Globus pallidus (tissue), 1 donor: ENCODE measurements around the gene MYZAP.
A peak's percentile ranks its signal among the peaks of the same experiment; 100 is the strongest.

Experiments
- DNase-seq: peaks from one replicate; pipeline ENCODE4 v3.0.0-alpha.2; 2015; ENCODE audit warnings: low spot score

Gene MYZAP

GRCh38 chr15:57591822-57592367, at the start of gene MYZAP:
TSS of gene MYZAP (plus strand) at chr15:57591904. CDS start at chr15:57592035, 131 bp downstream.
- DNase-seq, result peak; percentile 19

GRCh38 chr15:57542505-57542817, 49.2 kb upstream of the MYZAP start:
- DNase-seq, result no peak

GRCh38 chr15:57544848-57545480, 46.7 kb upstream of the MYZAP start:
- DNase-seq, result no peak

- no peak for DNase-seq
These were observed 45.7 kb upstream of the MYZAP start for GRCh38 chr15:57545995-57546394.

- DNase-seq, result no peak
These were observed 44.4 kb upstream of the MYZAP start for GRCh38 chr15:57547243-57547755.

GRCh38 chr15:57548351-57548750, 43.4 kb upstream of the MYZAP start:
- no peak for DNase-seq

- no peak for DNase-seq
These were observed 42.9 kb upstream of the MYZAP start for GRCh38 chr15:57548835-57549234.

- DNase-seq, result no peak
These were observed 41.8 kb upstream of the MYZAP start for GRCh38 chr15:57549935-57550334.

GRCh38 chr15:57550640-57551039, 41.1 kb upstream of the MYZAP start:
- DNase-seq, result peak; percentile 64

GRCh38 chr15:57551715-57552677, 39.7 kb upstream of the MYZAP start:
- no peak for DNase-seq

- no peak for DNase-seq
These were observed 38.9 kb upstream of the MYZAP start for GRCh38 chr15:57552678-57553334.

GRCh38 chr15:57553526-57553925, 38.2 kb upstream of the MYZAP start:
- no peak for DNase-seq

GRCh38 chr15:57554063-57554811, 37.5 kb upstream of the MYZAP start:
- no peak for DNase-seq

GRCh38 chr15:57554812-57555179, 36.9 kb upstream of the MYZAP start:
- DNase-seq, result no peak

- DNase-seq, result no peak
These were observed 36.4 kb upstream of the MYZAP start for GRCh38 chr15:57555270-57555669.

- no peak for DNase-seq
These were observed 35.7 kb upstream of the MYZAP start for GRCh38 chr15:57556040-57556439.

GRCh38 chr15:57557267-57557666, 34.4 kb upstream of the MYZAP start:
- DNase-seq, result no peak

GRCh38 chr15:57557810-57558209, 33.9 kb upstream of the MYZAP start:
- no peak for DNase-seq

- DNase-seq, result no peak
These were observed 31.8 kb upstream of the MYZAP start for GRCh38 chr15:57559875-57560274.

GRCh38 chr15:57561041-57561711, 30.5 kb upstream of the MYZAP start:
- peak; percentile 69 for DNase-seq

GRCh38 chr15:57562196-57562769, 29.4 kb upstream of the MYZAP start:
- no peak for DNase-seq
